Urothelium cell line (cell line): ENCODE measurements around the gene GRK5.

Experiments
- DNase-seq: peaks from one replicate; pipeline ENCODE4 v3.0.0; 2011; ENCODE audit warnings: low spot score, mixed read lengths
- FAIRE-seq: peaks from 2 replicates; lab custom pipeline; 2011; peaks lifted over from hg19 to GRCh38; lab: Jason Lieb, UNC

Gene GRK5

GRCh38 chr10:119336599-119336998 is 129.2 kb downstream of the GRK5 start:
- DNase-seq (no peak), FAIRE-seq (no peak)

GRCh38 chr10:119337223-119337622 is 129.9 kb downstream of the GRK5 start:
- no peak for DNase-seq
- FAIRE-seq, result no peak

DNA sequence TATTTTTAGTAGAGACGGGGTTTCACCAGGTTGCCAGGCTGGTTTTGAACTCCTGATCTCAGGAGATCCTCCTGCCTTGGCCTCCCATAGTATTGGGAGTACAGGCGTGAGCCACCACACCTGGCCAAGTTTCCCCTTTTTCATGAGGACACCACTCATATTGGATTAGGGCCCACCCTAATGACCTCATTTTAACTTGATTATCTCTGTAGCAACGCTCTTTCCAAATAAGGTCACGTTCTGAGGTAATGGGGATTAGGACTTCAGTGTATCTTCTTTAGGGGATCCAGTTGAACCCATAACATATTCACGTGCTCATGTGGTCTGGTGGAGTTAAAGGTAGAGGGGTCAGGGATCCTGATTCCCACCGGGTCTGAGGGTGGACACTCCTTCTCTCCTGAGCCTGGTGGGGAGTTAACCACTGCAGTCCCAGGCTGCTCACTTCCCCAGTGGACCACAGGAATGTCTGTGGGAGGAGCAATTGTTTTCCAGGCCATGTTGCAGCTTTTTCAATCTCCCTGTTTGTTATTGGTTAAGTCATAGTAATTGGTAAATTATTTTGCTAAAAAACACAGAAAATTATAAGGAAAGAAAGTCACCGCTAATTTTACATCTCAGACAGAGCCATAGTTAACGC is 130.5 kb downstream of the GRK5 start:
- peak; percentile 76 for DNase-seq

DNA sequence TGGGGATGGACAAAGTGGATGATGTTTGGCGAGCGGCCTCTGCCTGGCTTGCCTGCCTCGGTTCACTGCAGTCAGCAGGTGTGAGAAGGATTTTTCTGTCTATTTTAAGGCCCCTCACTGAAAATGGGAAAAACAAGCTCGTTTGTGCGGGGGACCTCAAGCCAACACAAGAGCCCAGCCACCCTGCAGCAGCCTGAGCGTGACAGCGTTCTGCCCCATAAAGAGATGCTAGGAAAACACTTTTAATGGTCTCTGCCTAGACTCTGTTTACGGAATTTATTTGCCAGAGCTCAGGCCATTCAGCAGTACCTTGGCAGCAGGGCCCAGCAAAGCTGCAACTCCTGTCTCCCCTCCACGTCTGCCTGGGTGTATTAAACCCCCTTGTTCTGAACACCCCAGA is 131.7 kb downstream of the GRK5 start:
- peak; percentile 20 for FAIRE-seq

More for the DNA sequence above, 130.5 kb downstream of the GRK5 start:
- FAIRE-seq, result no peak

GRCh38 chr10:119340893-119341458 is 133.6 kb downstream of the GRK5 start:
- no peak for DNase-seq
- no peak for FAIRE-seq

More for the DNA sequence above, 131.7 kb downstream of the GRK5 start:
- DNase-seq, result no peak

DNA sequence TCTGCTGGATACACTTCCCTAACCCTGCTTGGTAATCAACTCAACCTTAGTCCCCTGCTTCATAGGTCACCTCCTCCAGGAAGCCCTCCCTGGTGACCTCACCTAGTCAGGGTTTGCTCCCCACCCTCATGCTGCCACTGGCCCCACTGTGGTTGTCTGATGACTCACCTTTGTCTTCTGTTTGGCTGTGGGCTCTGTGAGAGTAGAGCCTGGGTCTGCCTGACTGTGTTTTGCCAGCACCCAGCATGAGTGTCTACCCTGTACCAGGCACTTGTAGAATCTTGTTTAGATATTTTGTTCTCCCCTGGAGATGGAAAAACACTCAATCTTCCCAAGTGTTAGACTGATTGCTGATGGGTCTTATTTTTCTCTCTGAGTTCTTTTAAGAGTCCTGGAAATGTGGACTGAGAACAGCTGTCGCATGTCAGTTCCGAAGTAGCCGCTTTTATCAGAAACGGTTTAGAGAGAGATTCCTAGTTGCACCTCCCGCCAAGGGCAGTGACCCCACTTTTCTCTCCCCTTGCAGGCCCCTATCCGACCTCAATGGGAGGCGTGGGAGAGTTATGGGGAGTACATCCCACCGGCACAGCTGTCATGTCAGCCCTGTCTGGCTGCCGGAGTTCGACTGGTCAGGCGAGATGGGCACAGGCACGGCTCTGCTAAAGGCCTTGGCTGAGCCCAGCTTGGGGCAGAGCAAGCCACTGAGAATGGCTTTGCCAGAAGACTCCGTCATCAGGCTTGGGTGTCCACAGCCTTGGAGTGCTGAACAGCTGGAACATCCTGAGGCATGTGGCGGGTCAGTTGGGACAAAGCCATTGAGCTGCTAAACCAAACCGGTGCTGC is 134.3 kb downstream of the GRK5 start:
- DNase-seq, result peak; percentile 43
- FAIRE-seq, result no peak

GRCh38 chr10:119342335-119342734 is 135.0 kb downstream of the GRK5 start:
- DNase-seq (no peak), FAIRE-seq (no peak)

- no peak for FAIRE-seq
- DNase-seq, result no peak
Measured at GRCh38 chr10:119343011-119343601, 135.7 kb downstream of the GRK5 start.

- FAIRE-seq (no peak), DNase-seq (no peak)
Measured at GRCh38 chr10:119344381-119344780, 137.0 kb downstream of the GRK5 start.

DNA sequence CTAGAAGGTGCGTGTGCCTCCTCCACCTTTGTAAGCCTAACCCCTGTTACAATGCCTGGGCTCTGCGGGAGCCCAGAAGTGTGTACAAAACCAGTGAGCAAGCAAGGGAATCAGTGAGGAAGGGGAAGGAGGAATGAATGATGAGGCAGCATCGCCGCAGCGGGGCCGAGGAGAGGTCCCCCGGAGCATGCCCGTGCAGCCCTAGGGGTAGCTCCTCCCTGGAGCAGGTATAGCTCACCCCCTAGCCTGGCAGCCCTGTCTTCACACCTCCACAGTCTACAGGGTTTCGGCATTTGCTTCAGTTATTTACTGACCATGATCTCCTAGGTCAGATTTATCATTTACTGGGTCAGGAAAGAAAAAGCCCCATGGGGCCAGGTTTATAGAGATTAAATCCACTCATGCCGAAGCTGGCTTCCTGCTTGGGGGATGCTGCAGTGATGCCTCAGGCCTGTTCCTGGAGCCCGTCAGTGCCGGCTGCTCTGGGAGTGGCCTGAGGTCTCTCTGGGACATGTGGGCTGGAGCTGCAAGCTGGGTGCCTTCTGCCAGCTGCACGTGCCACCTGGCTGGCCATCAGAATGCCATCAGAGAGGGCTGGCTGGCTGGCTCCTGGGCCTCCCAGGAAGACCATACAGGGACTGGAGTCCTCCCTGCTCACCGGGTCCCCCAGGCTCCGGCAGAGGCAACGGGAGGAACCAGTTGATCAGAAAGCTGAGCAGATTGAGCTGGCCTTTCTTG is 138.9 kb downstream of the GRK5 start:
- DNase-seq (no peak), FAIRE-seq (no peak)

DNA sequence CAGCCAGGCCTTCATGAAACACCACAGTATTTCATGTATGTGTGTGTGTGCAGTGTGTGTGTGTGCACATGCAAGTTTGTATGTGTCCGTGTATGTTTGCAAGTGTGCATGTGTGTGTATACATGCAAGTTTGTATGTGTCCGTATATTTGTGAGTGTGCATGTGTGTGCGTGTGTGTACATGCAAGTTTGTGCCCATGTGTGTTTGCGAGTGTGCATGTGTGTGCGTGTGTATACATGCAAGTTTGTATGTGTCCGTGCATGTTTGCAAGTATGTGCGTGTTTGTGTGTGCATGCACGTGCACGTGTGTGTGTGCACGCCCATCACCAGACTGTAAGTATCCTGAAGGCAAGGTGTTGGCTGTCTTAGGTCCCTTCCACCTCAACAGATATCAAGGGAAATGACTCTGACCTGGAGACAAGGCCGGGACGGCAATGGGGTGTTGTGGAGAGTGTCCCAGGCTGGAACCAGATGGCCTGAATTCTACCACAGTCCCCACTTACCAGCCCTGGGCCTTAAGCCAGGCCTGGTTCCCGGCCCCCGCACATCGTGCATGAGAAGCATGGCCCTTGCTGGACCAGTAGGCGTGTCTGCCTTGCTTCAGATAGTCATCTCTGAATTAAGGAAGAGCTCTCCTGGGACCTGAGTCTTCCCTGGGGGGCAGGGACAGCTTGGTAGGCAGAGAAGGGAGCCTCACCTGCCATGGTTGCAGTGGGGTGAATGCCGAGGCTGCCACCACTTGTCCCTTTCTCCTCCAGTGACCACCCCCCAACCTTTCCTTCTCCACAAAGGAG is 140.0 kb downstream of the GRK5 start:
- FAIRE-seq, result no peak

DNA sequence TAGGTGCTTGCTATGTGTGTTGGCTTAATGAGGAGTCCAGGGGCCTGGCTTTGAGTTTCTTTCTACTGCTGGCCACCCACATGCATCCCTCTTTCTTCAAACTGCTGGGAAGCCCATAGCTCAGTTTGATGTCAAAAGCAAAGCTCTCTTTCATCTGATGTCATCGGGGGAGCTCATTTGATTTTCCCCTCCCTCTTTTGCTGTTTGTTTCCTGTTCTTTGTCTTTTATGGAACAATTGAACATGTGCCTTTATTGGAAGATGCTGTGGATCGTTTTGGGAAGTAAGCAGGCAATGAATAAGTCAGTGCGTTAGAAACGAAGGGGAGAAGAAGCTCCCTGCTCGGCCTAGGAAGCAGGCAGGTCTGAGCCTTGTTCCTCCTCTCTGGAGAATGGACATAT is 140.7 kb downstream of the GRK5 start:
- no peak for DNase-seq
- FAIRE-seq, result no peak

More for the DNA sequence above, 140.0 kb downstream of the GRK5 start:
- DNase-seq, result no peak

DNA sequence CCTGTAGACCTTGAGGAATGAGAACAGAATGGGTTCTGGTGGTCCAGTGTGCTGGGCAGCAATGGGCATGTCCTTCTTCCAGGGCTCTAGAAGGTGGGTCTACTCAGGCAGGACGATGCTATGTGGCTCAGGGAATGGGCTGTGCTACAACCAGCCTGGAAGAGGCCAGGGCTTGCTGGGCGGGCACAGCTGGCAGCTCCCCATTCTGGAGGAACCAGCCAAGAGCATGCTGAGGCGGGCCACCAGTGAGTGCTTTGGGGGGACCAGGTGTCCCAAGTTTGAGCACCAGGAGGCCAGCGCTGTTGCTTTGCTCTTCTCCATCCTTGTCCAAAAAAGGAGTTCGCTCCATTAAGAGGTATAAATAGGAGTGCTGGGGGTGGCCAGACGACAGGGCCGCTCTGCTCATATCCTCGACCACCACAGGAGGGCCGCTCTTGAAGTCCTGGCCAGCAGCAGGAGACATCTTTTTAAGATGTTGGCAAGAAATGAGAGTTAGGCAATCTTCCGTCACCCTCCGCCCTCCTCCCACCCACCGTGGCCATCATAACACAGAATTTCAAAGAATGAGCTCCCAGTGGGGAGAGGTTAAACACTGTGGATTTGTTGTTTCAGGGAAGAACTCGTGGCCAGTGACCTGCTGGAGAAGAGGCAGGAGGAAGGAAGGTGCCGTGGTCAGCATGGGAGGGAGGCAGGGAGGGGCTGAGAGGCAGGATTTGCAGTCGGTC is 141.3 kb downstream of the GRK5 start:
- DNase-seq (no peak), FAIRE-seq (no peak)

GRCh38 chr10:119349341-119349740 is 142.0 kb downstream of the GRK5 start:
- no peak for DNase-seq
- no peak for FAIRE-seq

- FAIRE-seq (no peak), DNase-seq (no peak)
Measured at GRCh38 chr10:119349937-119350501, 142.6 kb downstream of the GRK5 start.

GRCh38 chr10:119350502-119351097 is 143.2 kb downstream of the GRK5 start:
- DNase-seq, result no peak
- FAIRE-seq, result no peak

- FAIRE-seq (no peak), DNase-seq (no peak)
Measured at GRCh38 chr10:119351189-119351588, 143.8 kb downstream of the GRK5 start.

- no peak for FAIRE-seq
Measured at GRCh38 chr10:119352042-119352441, 144.7 kb downstream of the GRK5 start.

GRCh38 chr10:119352807-119353206 is 145.4 kb downstream of the GRK5 start:
- FAIRE-seq (no peak), DNase-seq (no peak)

More at GRCh38 chr10:119352042-119352441, 144.7 kb downstream of the GRK5 start:
- DNase-seq, result no peak
